ENCODE data around the gene SH3GL1. TPM values are rescaled to one million over a fixed set of nuclear protein-coding genes. Genes with fewer than 3 reads are reported as not detected.

Gene SH3GL1
- total and polyA plus RNA-seq, 10 of the 15 experiments (the other 5 are each of a cell fraction or from before 2014, with no cell fraction given), result 0.93 to 47.4 (median 28.4) TPM

- FAIRE-seq (no peak), ATAC-seq (no peak), DNase-seq (ENCODE audit: low read depth, low spot score) (no peak)
- RAD21 ChIA-PET (ENCODE audit: unreplicated experiment), result no interaction called here
- Histone ChIP-seq H3K9ac (ENCODE audit: control insufficient read depth, insufficient read depth, low read length) (no peak overlapping the region), H3K36me3 (ENCODE audit: control insufficient read depth in 2 of 2, insufficient read depth in 2 of 2, low read length in 1 of 2) (no peaks in the 10 kb centered on the region; a peak in 3 of 4 replicates), H3K27me3 (replicated peaks in 1 of 2; ENCODE audit: control insufficient read depth in 2 of 2, insufficient read depth in 2 of 2, low read length in 1 of 2) (no peaks in the 10 kb centered on the region), H3K27ac (ENCODE audit: control insufficient read depth, insufficient read depth) (no peak overlapping the region), H2AFZ (ENCODE audit: control insufficient read depth, low read depth, low read length) (no peak overlapping the region), H4K20me1 (ENCODE audit: control insufficient read depth, insufficient read depth) (no peaks in the 10 kb centered on the region), H3K4me1 (ENCODE audit: control insufficient read depth, insufficient read depth, low read length) (peaks cover 5% of the 10 kb centered on the region), H3K9me3 (replicated peaks; ENCODE audit: control insufficient read depth, insufficient read depth, low read length) (no peaks in the 10 kb centered on the region), H3K4me3 (no peak overlapping the region), H3K79me2 (ENCODE audit: control insufficient read depth, insufficient read depth, low read length) (peaks cover 3% of the 10 kb centered on the region), H3K4me2 (ENCODE audit: control insufficient read depth, insufficient read depth) (no peak overlapping the region)
- no TSS peak for BruUV-seq (replicated peaks)
- intact Hi-C loops (cut with micrococcal nuclease; ENCODE audit: unreplicated experiment) (no loop called here), in situ Hi-C loops (cut with MboI) (no loop called here)
- POLR2A ChIA-PET, result interaction anchor here (0.6 kb wide), 1 partner anchor 49 kb away, joined by 4 read pairs; no protein-coding TSS in a partner anchor
- SMC1A ChIA-PET (ENCODE audit: uncharacterized antibody, unreplicated experiment), result interaction anchor here (0.6 kb wide), 1 partner anchor 90 kb away, joined by 3 read pairs; no protein-coding TSS in a partner anchor
- WGBS (ENCODE audit: insufficient coverage, insufficient replicate concordance, low lambda C conversion rate, missing lambda C conversion rate), result 88% methylated on average over 6 of the region's 6 CpGs
- CTCF ChIA-PET, result no interaction called here
- TF ChIP-seq USF1 (IDR thresholded peaks at IDR 0.05; ENCODE audit: borderline replicate concordance, extremely low read length, insufficient read depth, low read depth, low read length) (no peak), MEF2B (IDR thresholded peaks at IDR 0.05; ENCODE audit: partially characterized antibody, poor library complexity, severe bottlenecking) (no peak), NFYB (IDR thresholded peaks at IDR 0.05; ENCODE audit: insufficient read depth, low read depth, low read length) (no peak), CHD4 (IDR thresholded peaks at IDR 0.05) (no peak), NRF1 (conservative IDR thresholded peaks at IDR 0.05; ENCODE audit: low read depth, low read length) (no peak)
These were observed 52.8 kb downstream of the SH3GL1 start for GRCh38 chr19:4347521-4347920.

GRCh38 chr19:4346020-4346383 lies 54.3 kb downstream of the SH3GL1 start:
- Histone ChIP-seq H3K4me3 (no peak overlapping the region), H4K20me1 (ENCODE audit: control insufficient read depth, insufficient read depth) (no peaks in the 10 kb centered on the region), H3K4me2 (ENCODE audit: control insufficient read depth, insufficient read depth) (no peak overlapping the region), H3K79me2 (ENCODE audit: control insufficient read depth, insufficient read depth, low read length) (peaks cover 3% of the 10 kb centered on the region), H3K9ac (ENCODE audit: control insufficient read depth, insufficient read depth, low read length) (no peak overlapping the region), H2AFZ (ENCODE audit: control insufficient read depth, low read depth, low read length) (no peak overlapping the region), H3K27me3 (replicated peaks in 1 of 2; ENCODE audit: control insufficient read depth in 2 of 2, insufficient read depth in 2 of 2, low read length in 1 of 2) (no peaks in the 10 kb centered on the region), H3K36me3 (ENCODE audit: control insufficient read depth in 2 of 2, insufficient read depth in 2 of 2, low read length in 1 of 2) (no peaks in the 10 kb centered on the region; a peak in 3 of 4 replicates), H3K27ac (ENCODE audit: control insufficient read depth, insufficient read depth) (no peak overlapping the region), H3K9me3 (replicated peaks; ENCODE audit: control insufficient read depth, insufficient read depth, low read length) (no peaks in the 10 kb centered on the region), H3K4me1 (ENCODE audit: control insufficient read depth, insufficient read depth, low read length) (peaks cover 7% of the 10 kb centered on the region)
- SMC1A ChIA-PET (ENCODE audit: uncharacterized antibody, unreplicated experiment), result no interaction called here
- FAIRE-seq (no peak), ATAC-seq (no peak), DNase-seq (ENCODE audit: low read depth, low spot score) (no peak)
- CTCF ChIA-PET, result interaction anchor here (1.4 kb wide), 1 partner anchor 79 kb away, joined by 6 read pairs; no protein-coding TSS in a partner anchor
- intact Hi-C loops (cut with micrococcal nuclease; ENCODE audit: unreplicated experiment), result no loop called here
- in situ Hi-C loops (cut with MboI), result no loop called here
- RAD21 ChIA-PET (ENCODE audit: unreplicated experiment), result interaction anchor here (0.7 kb wide), 1 partner anchor 21 kb away, joined by 3 read pairs; no protein-coding TSS in a partner anchor
- WGBS (ENCODE audit: insufficient coverage, insufficient replicate concordance, low lambda C conversion rate, missing lambda C conversion rate), result 78% methylated on average over 6 of the region's 6 CpGs
- BruUV-seq (replicated peaks), result no TSS peak
- POLR2A ChIA-PET, result no interaction called here
- TF ChIP-seq GABPA (IDR thresholded peaks at IDR 0.05; ENCODE audit: low read depth) (no peak), POLR2A (IDR thresholded peaks at IDR 0.05; ENCODE audit: low read depth, low read length) (no peak), TCF3 (IDR thresholded peaks at IDR 0.05; ENCODE audit: borderline replicate concordance, insufficient read depth, low read depth, low read length) (no peak), NRF1 (conservative IDR thresholded peaks at IDR 0.05; ENCODE audit: low read depth, low read length) (no peak), ZZZ3 (IDR thresholded peaks at IDR 0.05; ENCODE audit: control insufficient read depth, insufficient read length, low read depth) (no peak), ZBTB40 (IDR thresholded peaks at IDR 0.05; ENCODE audit: borderline replicate concordance) (no peak), TCF12 (IDR thresholded peaks at IDR 0.05; ENCODE audit: low read depth, low read length) (no peak), SUZ12 (IDR thresholded peaks at IDR 0.05; ENCODE audit: unreplicated experiment) (no peak), CEBPB (IDR thresholded peaks at IDR 0.05; ENCODE audit: borderline replicate concordance in 1 of 2, low read depth in 2 of 2, low read length in 2 of 2) (no peak)
